COR-L47 (cell line): Measurements from ENCODE around the gene RASA3.
"Not testable (repeated sequence)": the region's sequence is repeated elsewhere in the genome, so short reads cannot be mapped to it uniquely, and the experiment has no call there.

Source experiments
- DNase-seq: peaks from one replicate; lab custom pipeline; 2025; lab: John Stamatoyannopoulos, UW

RASA3 gene

GRCh38 chr13:114142137-114142550 is 9.7 kb upstream of the RASA3 start:
- no peak for DNase-seq

- DNase-seq: no peak
Measured at GRCh38 chr13:114141261-114141996, 9.0 kb upstream of the RASA3 start.

GRCh38 chr13:114140906-114141250 is 8.5 kb upstream of the RASA3 start:
- no peak for DNase-seq

GRCh38 chr13:114140131-114140905 is 7.9 kb upstream of the RASA3 start:
- DNase-seq: no peak

GRCh38 chr13:114136576-114136975 is 4.2 kb upstream of the RASA3 start:
- no peak for DNase-seq

GRCh38 chr13:114135731-114136171 is 3.3 kb upstream of the RASA3 start:
- DNase-seq: no peak

- DNase-seq: no peak
Measured at GRCh38 chr13:114134944-114135610, 2.7 kb upstream of the RASA3 start.

- no peak for DNase-seq
Measured at GRCh38 chr13:114134111-114134943, 1.9 kb upstream of the RASA3 start.

- not testable (repeated sequence) for DNase-seq
Measured at GRCh38 chr13:114133552-114133951, 1.1 kb upstream of the RASA3 start.

- DNase-seq: not testable (repeated sequence)
Measured at GRCh38 chr13:114133126-114133525, 703 bp upstream of the RASA3 start.

GRCh38 chr13:114131583-114132418 is 622 bp downstream of the RASA3 start:
- DNase-seq: no peak

GRCh38 chr13:114130837-114131582 is 1.4 kb downstream of the RASA3 start:
- peak; percentile 31 for DNase-seq

- no peak for DNase-seq
Measured at GRCh38 chr13:114130131-114130836, 2.1 kb downstream of the RASA3 start.

- no peak for DNase-seq
Measured at GRCh38 chr13:114129649-114130062, 2.8 kb downstream of the RASA3 start.

- no peak for DNase-seq
Measured at GRCh38 chr13:114128624-114129522, 3.5 kb downstream of the RASA3 start.

GRCh38 chr13:114128348-114128623 is 4.1 kb downstream of the RASA3 start:
- no peak for DNase-seq

GRCh38 chr13:114127473-114128347 is 4.7 kb downstream of the RASA3 start:
- no peak for DNase-seq
